G401.6 (cell line): ENCODE results near the gene CYTH1.

Experiments used
- FAIRE-seq: peaks from 2 replicates; lab custom pipeline; 2012; peaks lifted over from hg19 to GRCh38; lab: Jason Lieb, UNC

CYTH1 gene

GRCh38 chr17:78734793-78735641 lies 47.1 kb downstream of the CYTH1 start:
- FAIRE-seq, result no peak

DNA sequence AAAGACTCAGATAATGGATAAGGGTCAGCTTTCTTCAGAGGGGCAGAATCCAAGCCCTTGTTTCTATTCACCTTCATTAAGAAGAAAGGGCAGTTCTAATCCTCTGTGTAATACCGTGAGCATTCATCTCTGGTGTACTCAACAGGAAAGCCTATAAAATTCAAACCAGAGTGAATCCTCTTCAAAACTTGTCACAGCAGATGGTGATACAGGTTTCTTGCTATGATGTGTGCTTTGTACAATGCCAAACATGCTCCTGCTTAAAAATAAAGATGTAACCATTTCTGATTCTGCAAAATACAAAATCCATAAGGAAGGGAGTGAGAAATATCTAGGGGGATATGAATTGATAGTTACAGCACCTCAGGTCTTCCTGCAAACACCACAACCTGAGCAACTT lies 49.7 kb downstream of the CYTH1 start:
- FAIRE-seq, result no peak

GRCh38 chr17:78731904-78732303 lies 50.2 kb downstream of the CYTH1 start:
- no peak for FAIRE-seq

- no peak for FAIRE-seq
These were observed 52.4 kb downstream of the CYTH1 start for GRCh38 chr17:78729641-78730040.

DNA sequence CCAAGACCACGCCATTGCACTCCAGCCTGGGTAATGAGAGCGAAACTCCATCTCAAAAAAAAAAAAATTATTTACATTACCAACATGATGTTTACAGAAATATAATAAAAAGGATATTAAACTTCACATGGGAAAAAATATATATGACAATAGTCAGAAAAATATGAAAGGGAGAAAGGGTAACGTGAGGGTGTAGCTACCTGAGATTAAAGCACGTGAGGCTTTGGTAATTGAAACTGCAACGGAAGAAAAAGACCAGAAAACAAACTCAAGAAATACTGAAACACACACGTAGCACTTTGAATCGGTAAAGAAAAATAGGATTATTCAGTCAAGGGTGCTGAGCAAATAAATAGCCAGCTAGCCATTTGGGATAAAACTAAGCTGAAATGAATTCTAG lies 53.6 kb downstream of the CYTH1 start:
- no peak for FAIRE-seq

DNA sequence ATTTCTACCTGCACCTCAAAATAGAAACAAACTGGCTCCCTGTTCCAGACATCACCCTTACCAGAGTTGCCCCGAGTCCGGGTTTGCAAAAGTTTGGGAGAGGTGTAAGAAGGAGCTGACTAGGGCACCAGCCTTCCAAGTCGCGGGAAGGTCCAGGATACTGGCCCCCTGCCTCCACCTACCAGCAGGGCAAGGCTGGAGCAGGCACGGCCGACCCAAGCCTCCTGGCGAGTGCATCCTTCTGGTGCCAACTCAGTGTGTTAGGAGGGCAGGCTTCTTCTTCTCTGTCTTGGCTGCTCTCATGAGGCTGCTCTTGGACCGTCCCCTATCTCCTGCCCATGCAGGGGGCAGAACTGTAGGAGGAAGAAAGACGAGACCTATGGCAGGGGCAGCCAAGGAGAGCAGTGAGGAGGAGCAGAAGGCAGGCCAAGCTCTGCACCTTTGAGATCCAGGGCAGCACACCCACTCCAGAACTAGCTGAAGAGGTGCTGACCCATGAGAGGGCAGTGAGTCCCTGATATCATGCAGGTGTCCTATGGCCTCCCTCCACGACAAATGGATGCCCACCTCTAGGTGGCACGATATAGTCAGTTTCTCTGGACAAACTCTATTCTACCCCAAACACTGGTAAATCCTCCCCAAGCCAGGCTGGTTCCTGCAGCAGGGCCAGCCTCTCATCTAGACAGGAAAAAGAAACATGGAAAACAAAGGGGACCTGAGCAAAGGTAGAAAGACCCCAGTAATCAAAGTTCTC lies 54.4 kb downstream of the CYTH1 start:
- no peak for FAIRE-seq

DNA sequence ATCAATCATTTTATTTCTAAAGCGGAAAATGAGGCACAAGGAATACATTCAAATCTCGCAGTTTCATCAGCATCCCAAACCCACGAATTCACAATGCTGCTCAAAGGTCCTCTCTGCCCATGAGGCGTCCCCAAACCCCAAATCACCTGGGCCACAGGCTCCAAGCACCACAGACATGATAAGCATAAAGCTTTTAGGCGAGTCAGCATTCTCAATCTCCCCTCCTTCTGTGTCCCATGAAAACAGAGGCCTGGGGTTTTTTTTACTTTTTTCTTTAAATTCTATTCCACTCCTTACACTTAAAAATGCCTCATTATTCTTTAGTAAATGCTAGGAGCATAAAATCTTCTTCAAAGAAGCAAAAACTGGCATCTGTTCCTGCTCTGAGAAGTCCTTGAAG lies 55.0 kb downstream of the CYTH1 start:
- no peak for FAIRE-seq

DNA sequence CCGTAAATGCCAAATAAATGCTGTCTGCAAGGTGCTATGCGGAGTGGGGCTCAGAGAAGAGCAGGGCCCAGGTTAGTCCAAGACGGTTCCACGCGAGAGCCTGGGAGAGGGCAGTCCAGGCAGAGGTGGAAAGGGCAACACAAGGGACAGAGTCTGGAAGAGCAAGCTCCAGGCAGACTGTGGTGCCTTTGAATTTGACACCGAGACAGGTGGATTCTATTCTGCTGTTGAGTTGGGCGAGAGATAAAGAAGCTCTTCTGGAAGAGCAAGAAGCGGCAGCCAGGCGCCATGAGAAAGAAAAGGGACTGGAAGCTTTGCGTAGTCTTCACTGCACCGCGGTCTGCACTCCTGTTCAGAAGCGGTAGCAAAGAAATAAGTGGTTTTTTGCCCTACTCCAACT lies 55.6 kb downstream of the CYTH1 start:
- FAIRE-seq, result no peak

GRCh38 chr17:78725448-78726021 lies 56.5 kb downstream of the CYTH1 start:
- FAIRE-seq, result no peak

GRCh38 chr17:78724999-78725398 lies 57.1 kb downstream of the CYTH1 start:
- no peak for FAIRE-seq

- no peak for FAIRE-seq
These were observed 57.5 kb downstream of the CYTH1 start for GRCh38 chr17:78724544-78724943.

- no peak for FAIRE-seq
These were observed 58.1 kb downstream of the CYTH1 start for GRCh38 chr17:78723957-78724356.

DNA sequence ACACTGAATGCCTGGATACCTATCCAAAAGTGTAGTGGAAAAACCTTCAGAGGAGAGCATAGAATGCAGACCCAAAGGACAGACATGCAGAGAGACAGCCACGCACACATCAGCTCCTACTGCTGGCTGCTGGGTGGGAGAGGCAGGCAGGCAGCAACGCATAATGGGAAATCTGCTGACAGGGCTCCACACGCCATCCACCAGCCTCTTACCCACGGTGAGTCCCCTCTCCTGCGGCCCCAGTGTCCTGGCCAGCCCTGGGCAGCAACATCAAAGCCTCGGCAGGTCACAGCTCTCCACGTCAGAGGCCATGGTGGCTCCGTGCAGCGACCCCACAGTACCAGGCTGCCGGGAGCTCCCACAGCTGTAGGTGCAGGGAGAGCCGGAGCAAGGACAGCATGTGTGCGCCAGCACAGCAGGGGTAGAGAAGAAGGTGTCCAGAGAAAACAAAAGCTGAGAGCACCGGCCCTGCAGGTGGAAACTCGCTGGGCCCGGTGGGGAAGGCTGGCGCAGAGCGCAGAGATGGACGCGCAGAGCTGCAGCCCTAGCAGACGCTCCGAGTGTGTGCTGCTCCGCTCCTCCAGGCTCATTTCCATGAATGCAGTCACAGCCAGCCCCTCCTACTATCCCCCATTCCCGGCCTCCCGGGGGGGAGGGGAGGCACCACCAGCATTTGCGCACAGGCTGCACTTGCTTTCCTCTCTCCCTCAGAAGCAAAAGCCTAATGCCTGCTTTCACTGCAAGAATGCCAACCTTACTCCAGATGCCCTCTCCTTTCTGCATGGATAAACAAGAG lies 58.9 kb downstream of the CYTH1 start:
- no peak for FAIRE-seq

- no peak for FAIRE-seq
These were observed 59.8 kb downstream of the CYTH1 start for GRCh38 chr17:78722246-78722761.

GRCh38 chr17:78719630-78720298 lies 62.3 kb downstream of the CYTH1 start:
- no peak for FAIRE-seq

GRCh38 chr17:78718575-78719208 lies 63.4 kb downstream of the CYTH1 start:
- FAIRE-seq, result no peak

DNA sequence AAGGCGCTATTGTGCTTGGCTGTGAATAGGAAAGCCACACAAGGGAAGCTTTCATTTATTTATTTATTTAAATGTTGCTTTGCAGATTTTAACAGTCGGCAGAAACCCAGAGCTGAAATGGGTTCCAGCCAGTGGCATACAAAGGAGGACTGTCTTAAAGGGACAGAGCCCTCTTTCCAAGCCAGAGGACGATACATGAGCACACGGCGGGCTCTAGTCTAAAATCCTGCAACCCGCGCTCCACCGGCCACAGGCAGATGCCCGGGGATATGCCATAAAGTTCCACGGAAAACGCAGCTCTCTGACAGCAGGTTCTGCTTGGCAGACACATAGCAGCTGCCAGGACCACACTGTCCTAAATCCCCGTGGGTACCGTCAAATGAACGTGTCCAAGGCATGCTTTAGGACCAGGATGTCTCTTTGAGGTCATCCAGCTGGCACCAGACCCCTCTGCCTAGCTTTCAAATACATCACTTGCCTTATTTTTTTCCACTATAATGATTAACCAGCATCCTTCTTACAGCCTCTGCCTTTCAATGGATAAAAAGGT lies 64.6 kb downstream of the CYTH1 start:
- no peak for FAIRE-seq

DNA sequence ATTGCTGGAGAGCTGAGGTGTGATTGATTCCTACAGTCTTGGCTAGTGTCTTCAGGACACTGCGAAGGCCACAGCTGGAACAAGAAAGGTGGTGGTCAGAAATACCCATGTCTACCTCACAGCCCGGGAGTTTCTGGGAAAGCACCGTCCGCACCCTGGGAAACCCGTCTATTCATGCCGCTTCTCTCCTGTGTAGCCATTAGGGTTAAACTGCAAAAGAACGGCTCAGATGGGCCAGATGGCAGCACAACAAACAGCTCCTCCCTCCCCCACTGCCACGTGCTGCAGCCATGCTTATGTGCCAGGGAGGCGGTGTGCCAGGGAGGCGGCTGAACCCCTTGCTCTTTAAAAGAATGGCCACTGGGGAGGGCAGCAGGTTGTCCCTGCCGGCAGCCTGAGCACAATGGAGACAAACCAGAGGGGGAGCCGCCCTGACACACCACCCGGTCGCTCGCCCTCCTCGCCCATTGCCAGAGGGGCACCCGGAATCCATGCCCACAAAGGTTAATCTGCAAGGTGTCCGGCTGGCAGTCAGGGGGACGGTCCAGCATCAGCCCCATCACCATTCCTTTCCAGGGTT lies 65.2 kb downstream of the CYTH1 start:
- FAIRE-seq, result no peak

GRCh38 chr17:78716292-78716691 lies 65.8 kb downstream of the CYTH1 start:
- no peak for FAIRE-seq

GRCh38 chr17:78715876-78716275 lies 66.2 kb downstream of the CYTH1 start:
- FAIRE-seq, result no peak
